NOMO-1 (cell line): ENCODE data around the gene GAN.
A peak's percentile ranks its signal among the peaks of the same experiment; 100 is the strongest.
"Not testable (repeated sequence)": the region's sequence is repeated elsewhere in the genome, so short reads cannot be mapped to it uniquely, and the experiment has no call there.

Experiments
- DNase-seq, 2 experiments: peaks; one replicate each; lab custom pipeline; 2025; ENCODE audit not compliant: unreplicated experiment in 2 of 2; lab: John Stamatoyannopoulos, UW

GAN gene

GRCh38 chr16:81394966-81395655, 80.3 kb downstream of the GAN start:
- no peak for DNase-seq

DNA sequence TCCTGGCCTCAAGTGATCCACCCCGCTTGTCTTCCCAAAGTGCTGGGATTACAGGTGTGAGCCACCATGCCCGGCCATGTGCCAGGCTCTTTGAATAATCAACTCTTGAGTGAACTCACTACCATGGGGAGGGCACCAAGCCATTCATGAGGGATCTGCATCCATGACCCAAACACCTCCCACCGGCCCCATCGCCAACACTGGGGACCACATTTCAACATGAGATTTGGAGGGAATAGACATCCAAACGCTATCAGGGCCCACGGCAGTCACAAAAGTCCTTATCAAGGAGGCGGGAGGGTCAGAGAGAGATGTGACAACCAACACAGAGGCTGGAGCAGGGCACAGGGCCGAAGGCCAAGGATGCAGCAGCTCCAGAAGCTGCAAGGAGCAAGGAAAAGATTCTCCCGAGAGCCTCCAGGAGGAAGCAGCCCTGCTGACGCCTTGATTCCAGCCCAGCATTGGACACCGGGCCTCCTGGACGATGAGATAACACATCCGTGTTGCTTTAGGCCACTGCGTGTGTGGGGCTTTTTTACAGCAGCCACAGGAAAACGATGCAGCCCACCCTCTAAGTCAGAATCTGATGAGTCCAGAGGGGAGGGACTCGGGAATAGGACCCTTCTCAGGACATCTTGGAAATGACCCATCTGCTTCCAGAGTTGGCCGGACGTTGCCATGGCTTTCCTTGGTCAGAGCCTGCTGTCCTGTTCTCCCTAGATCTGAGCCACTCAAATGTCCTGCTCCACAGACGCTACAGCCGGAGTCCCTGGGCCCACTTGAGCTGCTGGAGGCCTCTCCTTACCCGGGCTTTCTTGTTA, 82.5 kb downstream of the GAN start:
- no peak for DNase-seq

DNA sequence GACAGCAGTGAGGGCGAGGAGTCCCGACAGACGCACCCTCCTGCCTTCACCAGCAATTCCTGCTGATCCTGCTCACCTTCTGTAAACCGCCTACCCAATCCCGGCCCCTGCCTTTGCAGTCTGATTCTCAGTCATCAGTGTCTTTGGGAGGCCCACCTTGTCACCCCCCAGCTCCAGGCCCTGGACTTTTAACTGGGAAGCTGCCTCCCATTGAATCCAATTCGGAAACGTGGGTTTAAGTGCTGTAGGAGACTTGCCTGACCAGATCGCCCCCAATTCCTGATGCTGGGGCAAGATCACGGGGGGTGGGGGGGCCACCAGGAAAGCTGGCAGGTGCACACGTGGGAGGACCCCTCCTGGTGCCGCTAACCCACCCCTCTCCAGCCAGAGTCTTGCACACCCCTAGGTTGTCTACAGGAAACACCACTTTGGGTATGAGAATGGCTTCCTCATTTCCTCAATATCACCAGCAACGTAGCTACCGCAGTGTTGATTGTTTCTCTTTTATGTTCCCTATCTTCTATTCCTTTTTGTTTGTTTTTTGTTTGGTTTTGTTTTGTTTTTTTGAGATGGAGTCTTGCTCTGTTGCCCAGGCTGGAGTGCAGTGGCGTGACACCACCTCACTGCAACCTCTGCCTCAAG, 83.2 kb downstream of the GAN start:
- DNase-seq, result peak; percentile 3 to 11

- DNase-seq, result no peak
Measured at GRCh38 chr16:81399909-81400308, 85.1 kb downstream of the GAN start.

- DNase-seq, result no peak
Measured at GRCh38 chr16:81401035-81401950, 86.5 kb downstream of the GAN start.

GRCh38 chr16:81403208-81403600, 88.4 kb downstream of the GAN start:
- DNase-seq, result no peak

DNA sequence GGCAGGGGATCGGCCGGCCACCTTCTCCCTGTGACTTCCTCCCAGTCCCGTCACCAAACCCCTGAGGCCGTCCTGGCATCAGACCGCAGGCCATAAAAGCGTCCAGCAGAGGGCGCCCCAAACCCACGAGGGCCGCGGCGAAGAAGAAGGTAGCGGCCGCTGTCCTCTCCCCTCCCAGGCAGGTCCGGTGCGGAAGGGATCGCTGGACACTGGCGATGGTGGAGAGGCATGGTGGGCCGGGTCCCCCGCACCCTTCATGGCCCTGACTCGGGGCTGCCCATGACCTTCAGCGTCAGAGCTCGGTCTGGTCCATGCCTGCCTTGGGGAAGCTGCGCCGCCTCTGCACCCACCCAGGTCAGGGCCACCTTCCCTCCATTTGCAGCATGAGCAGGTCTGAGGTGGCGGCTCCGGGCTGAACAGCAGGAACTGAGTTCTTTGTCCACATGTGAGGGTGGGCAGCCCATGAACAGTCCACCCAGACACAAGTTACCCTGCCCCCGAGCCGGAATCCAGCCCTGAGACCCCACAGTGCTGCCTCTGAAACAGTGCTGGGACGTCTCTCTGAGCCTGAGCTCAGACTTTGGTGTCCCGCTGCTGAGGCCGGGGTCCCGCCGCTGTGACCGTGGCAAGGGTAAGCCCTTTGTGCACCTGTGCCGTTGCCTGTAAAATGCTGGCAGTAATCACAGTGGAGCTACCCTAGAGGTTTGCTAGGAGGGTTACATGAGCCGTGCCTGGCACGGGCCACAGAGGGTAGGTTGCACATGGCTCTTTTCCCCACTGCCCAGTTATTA, 89.0 kb downstream of the GAN start:
- DNase-seq, result peak; percentile 71 to 80

GRCh38 chr16:81405002-81405401, 90.2 kb downstream of the GAN start:
- not testable (repeated sequence) for DNase-seq

DNA sequence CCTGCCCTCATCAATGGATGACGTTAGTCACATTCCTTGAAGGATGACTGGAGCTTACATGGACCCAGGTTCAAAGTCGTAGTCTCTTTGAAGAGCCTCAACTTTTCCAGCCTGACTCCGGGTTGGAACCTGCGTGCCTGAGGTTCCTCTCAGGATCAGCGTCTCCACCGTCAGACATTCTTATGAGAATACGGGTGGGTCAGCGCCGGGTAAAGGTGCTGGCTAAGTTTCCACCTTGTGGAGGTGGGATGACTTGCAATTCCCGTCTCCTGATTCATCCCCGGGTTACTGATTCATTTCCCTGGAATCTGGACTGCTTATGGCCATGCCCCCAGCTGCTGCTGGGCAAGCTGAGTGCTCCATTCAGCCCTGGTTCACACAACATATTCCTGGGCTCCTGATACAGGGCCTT, 90.9 kb downstream of the GAN start:
- DNase-seq, result no peak

DNA sequence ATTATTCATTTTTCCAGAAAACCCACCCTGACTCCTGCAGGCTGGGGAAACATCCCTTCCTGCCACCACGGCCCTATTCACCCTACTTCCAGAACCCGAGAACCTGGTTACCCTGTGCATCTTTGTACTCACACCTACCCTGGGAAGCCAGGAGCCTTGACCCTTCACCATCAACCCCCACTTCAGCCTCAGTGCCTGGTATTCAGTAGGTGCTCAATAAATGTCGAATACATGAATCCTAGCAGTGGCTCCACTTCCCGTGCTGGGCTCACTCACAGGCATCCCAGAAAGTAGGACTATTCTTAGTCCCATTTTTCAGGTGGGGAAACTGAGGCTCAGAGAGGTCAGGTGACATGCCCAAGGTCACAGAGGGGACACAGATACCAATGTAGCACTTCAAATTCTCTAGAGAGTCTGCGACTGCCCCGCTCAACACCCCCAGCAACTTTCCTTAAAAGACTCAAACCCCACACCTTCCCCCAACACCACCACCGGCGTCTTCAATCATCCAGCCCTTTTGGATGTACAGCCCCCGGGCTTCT, 93.7 kb downstream of the GAN start:
- DNase-seq, result no peak

- no peak for DNase-seq
Measured at GRCh38 chr16:81409016-81409556, 94.3 kb downstream of the GAN start.

GRCh38 chr16:81410643-81411293, 96.0 kb downstream of the GAN start:
- no peak for DNase-seq

DNA sequence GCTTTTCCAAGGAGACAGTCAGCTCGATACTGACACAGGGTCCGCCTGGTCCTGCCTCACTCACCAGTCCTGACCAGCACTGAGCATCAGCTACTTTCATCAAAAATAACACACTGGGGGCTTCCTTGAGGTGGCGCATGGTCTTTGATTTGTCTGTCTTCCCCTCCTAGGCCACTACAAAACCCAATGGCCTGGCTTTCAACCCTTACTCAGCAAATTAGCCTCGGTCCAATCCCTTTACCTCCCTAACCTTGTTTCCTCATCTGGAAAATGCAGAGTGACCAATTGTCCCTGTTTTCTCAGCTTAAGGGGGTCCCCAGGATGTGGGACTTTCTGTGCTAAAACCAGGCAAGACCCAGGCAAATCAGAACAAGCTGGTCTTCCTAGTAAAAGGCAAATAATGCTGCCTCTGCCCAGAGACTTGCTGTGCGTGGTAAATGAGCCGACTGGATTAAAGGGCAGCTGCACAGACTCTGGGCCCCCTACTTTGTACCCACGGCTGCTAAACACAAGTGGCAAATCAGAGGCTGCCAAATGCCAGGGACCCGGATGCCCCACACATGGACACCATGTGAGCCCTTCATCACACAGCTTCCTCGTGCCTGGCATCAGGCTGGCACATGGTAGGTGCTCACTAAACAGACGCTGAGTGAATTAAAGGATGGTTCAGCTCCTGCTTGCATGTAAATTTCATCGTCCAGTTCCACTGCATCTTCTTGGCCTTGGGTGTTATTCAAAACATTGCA, 98.7 kb downstream of the GAN start:
- no peak for DNase-seq

DNA sequence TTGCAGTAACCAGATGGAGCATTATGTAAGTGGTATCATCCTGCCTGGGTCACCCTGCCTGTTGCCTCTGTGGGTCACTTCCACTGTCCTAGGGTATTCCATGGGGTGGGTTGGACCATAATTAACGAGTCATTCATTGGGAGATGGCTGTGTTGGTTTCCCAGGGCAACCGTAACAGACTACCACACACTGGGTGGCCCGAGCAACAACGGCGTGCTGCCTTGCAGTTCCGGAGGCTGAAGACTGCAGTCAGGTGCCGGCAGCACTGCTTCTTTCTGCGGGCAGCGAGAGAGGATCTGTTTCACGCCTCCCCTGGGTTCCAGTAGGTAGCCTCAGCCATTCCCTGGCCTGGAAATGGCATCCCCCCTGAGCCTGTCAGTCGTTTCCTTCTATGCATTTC, 101.0 kb downstream of the GAN start:
- DNase-seq, result no peak

DNA sequence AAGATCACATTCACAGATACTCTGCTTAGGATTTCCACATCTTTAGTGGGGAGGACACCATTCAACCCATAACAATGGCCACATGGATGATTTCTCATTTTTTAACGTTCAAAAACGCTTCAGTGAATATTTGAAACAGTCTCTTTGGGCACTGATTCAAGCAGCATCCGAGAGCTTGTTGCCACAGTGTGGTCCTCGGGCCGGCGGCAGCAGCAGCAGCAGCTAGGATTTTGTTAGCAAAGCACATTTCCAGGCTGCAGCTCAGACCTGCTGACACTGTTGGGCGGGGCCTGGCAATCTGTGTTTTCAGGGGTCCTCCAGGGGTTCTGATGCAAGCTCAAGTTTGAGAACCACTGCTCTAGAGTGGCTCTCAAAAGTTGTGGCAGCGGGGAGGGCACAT, 102.0 kb downstream of the GAN start:
- DNase-seq, result no peak

DNA sequence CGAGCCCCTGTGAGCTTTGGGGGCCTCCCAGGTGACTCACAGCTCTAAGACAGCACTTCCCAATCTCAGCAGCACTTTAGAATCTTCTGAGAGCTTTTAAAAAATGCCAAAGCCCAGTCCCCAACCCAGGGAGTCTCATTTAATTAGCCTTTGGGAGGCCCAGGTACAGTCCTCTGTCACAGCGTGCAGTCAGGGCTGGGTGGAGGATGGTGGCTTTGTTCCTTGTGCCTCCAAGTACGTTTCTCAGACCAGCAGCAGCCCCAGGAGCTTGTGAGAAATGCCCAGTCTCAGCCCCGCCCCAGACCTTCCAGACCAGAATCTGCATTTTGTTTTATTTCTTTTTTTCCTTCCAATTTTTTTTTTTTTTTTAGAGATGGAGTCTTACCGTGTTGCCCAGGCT, 102.4 kb downstream of the GAN start:
- DNase-seq, result no peak

DNA sequence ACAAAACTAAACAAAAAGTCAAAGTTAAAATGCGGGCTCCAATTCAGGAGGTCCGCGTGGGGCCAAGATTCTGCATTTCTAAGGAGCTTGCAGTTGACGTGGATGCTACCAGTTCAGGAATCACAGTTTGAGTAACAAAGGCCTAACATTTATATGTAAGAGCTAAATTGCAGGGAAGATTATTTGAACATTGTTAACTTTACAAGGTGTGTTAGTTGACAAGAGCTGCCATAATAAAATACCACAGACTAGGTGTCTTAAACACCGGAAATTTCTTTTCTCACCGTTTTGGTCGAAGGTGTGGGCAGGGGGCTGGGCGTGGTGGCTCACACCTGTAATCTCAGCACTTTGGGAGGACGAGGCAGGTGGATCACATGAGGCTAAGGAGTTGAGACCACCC, 105.0 kb downstream of the GAN start:
- DNase-seq, result no peak

- DNase-seq, result no peak
Measured at GRCh38 chr16:81421126-81421525, 106.4 kb downstream of the GAN start.
